NCI-H524 treated with DMSO at 0.1 percent for 48 hours (cell line): Measurements from ENCODE around the gene CLNK.

Experiments
- DNase-seq: peaks from one replicate; lab custom pipeline; 2025; lab: John Stamatoyannopoulos, UW

Gene CLNK

DNA sequence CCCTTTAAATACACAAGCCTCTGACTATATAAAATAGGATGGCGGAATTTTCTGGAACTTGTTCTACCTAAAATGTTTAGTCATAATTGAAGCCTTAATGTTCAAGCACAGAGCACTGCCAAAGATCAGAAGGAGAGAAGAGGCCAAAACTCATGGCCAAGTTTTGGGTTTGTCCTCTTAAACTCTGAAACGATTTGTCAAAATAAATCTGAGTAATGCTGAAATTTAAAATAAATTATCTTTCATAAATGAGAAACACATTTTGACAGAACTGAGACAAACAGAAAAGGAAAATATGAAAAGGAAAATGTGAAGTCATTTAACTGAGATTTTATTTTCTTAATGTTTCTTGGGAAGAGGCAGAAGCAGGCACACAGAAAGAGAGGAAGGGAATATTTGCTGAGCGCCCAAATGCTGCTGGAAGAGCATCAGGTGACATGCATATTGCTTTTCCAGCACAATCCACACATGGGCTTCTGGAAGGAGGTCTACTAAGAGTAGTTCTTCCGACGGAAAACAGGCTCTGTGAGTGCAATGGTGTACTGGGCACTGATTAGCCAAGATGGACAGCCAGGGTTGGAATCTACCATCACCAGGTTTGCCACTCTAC, 179.9 kb downstream of the CLNK start:
- no peak for DNase-seq

DNA sequence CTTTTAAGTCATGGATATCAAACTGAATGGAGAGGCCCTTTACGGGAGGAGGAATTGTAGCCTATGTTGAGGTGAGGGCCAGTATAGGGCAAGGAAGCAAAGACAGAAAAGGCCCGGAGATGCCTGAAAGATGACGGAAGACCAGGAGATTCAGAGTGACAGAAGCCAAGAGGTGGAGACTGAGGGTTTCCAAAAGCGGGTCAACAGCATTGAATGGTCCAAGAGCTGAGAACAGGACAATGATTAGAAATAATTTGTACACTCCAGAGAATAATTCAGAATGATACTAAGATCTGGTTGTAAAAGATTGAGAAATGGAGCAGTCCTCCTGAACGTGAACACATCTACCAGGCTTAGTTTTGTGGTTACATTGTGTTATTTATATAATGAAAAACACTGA, 181.9 kb downstream of the CLNK start:
- no peak for DNase-seq

DNA sequence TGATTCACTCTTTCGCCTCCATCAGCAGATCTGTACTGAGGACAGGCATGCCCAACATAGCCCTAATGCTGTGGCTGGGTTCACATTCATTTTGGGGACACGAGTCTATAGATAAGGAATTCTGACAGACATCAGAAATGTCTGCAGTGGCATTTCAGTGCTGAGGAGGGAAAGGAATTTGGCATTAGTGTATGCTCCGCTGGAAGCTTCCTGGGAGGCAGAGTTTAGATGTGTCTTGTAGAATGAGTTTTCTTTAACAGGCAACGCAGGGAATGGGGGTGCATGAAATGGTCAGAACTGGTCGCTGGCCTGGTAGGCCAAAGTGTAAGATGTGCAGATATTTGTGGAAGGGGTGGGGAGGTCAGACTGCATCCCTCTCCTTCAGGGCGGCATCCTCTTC, 183.8 kb downstream of the CLNK start:
- DNase-seq = no peak

GRCh38 chr4:10496200-10496599, 188.4 kb downstream of the CLNK start:
- DNase-seq = no peak

- DNase-seq = no peak
These were observed 188.9 kb downstream of the CLNK start for GRCh38 chr4:10495651-10496050.

DNA sequence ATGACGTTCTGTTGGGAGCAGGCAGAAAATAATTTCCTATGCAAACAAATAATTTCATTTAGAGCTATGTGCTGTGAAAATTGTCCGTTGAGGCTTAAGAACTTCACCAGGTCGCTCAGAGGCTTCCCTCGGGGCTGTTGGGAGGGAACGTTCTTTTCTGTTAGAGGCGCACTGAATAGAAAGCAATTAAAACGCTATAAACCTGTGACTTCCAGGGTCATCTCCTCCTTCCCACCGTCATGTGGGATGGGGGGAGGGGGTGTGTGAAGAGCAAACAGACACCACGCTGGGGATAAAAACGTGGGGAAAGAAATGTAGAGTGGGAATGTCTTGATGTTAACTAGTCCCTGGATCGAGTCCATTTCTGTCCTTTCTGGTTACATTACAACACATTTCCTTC, 192.1 kb downstream of the CLNK start:
- no peak for DNase-seq

- no peak for DNase-seq
These were observed 193.2 kb downstream of the CLNK start for GRCh38 chr4:10491401-10491800.

DNA sequence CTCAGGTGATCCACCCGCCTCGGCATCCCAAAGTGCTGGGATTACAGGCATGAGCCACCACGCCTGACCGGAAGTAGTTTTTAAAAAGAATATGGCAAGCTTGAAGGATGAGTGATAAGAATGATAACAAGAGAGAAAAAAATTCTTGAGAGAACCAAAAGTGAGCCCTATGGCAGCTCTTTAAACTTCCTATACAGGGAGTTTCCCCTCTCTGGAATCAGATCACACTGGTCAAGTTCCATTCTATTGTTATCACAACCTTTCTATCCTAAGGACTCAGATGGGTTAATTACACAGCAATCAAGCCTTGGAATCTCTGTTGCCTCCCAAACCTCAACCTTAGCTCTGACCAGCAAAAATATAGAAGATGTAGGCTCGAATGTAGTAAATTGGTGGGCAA, 193.6 kb downstream of the CLNK start:
- no peak for DNase-seq

- DNase-seq = no peak
These were observed 201.7 kb downstream of the CLNK start for GRCh38 chr4:10482913-10483312.

GRCh38 chr4:10480616-10481015, 204.0 kb downstream of the CLNK start:
- no peak for DNase-seq

DNA sequence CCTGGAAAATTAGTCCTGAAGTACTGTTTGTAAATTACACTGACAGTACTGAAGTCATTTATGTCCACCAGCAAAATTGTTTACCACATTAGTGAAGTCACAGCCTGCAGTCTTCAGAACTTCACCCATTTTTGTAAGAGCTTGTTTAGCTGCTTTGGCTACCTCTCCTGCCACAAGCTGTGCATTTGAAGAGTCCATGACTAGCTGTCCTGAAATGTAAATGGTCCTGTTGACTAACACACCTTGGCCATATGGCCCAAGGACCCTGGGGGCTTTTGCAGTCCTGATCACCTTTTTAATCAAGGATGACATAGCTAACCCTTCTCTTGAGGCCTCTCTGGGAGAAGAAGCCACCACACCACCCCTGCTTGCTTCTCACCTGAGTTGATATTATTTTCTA, 205.9 kb downstream of the CLNK start:
- no peak for DNase-seq

- no peak for DNase-seq
These were observed 214.1 kb downstream of the CLNK start for GRCh38 chr4:10470505-10470904.

DNA sequence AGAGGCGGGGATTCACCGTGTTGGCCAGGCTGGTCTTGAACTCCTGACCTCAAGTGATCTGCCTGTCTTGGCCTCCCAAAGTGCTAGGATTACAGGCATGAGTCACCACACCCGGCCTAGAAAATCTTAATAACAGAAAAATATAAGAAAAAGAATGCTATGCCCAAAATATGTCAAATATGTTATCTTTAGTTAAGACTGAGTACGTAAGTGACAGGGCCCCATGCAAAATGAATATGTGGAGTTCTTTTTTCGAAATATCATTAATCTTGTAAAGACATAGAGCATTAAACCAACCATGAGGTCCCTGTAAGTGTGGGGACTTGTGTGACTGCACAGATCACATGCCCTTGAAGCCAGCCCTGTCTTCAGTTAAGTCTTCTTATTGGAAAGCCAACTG, 218.4 kb downstream of the CLNK start:
- no peak for DNase-seq

- no peak for DNase-seq
These were observed 221.7 kb downstream of the CLNK start for GRCh38 chr4:10462876-10463275.

DNA sequence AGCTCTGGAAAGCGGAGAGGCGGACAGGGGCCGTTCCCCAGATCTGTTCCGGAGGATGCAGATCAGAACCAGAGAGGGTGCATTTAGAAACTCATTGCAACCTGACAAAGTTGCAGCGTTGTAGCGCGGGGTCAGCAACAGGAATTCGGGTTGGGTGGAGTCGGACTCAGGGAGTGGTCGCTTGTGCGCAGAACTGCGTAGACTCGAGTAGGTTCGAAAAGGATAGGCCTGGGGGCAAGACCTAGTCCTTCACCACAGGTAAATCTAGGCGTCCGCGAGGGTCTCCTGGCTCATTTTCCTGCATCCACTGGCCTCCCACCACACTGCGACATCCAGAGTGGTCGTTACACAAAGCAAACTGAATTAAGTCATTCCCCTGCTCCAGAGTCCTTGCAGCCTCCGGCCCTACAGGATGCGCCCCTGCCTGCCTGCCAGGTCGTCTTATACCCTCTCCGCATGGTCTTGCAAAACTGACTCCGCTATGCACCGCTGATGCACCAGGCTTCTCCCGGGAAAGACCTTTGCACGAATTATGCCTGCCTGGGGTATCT, 222.6 kb downstream of the CLNK start:
- DNase-seq = no peak

- no peak for DNase-seq
These were observed 223.3 kb downstream of the CLNK start for GRCh38 chr4:10461091-10461849.

- no peak for DNase-seq
These were observed 224.1 kb downstream of the CLNK start for GRCh38 chr4:10460313-10461047.

GRCh38 chr4:10459305-10459704, 225.3 kb downstream of the CLNK start:
- DNase-seq = no peak

- DNase-seq = no peak
These were observed 226.4 kb downstream of the CLNK start for GRCh38 chr4:10458177-10458576.

- DNase-seq = no peak
These were observed 227.2 kb downstream of the CLNK start, which contains the start of gene ZNF518B for GRCh38 chr4:10457255-10457801. TSS of gene ZNF518B (minus strand) at chr4:10457426. CDS start at chr4:10446328, 11,098 bp downstream.

- no peak for DNase-seq
These were observed 227.8 kb downstream of the CLNK start for GRCh38 chr4:10456595-10457254.

GRCh38 chr4:10456260-10456594, 228.3 kb downstream of the CLNK start:
- no peak for DNase-seq
